Renal pelvis (tissue), 4 donors: ENCODE data around the gene G0S2. TPM values are rescaled to one million over a fixed set of nuclear protein-coding genes. Genes with fewer than 3 reads are reported as not detected.

ENCODE experiments used
- DNase-seq: peaks from one replicate; pipeline ENCODE4 v3.0.0-alpha.2; 2013
- polyA plus RNA-seq, 3 donors: library from polyadenylated mRNA; unstranded; fragments of 120-200 nt; gene quantifications; one replicate each; pipeline ENCODE4 v1.2.1, GENCODE V29; 2013; ENCODE audit not compliant: insufficient read length in 3 of 3

Gene G0S2
- polyA plus RNA-seq, 3 donors, result 13.2 to 17.5 (median 15.8) TPM

GRCh38 chr1:209708297-209708696, 33.1 kb downstream of the G0S2 start:
- no peak for DNase-seq

GRCh38 chr1:209710093-209710492, 34.9 kb downstream of the G0S2 start:
- DNase-seq, result no peak

- DNase-seq, result no peak
Measured at GRCh38 chr1:209710847-209711246, 35.6 kb downstream of the G0S2 start.

- no peak for DNase-seq
Measured at GRCh38 chr1:209714338-209714737, 39.1 kb downstream of the G0S2 start.

- no peak for DNase-seq
Measured at GRCh38 chr1:209715314-209715713, 40.1 kb downstream of the G0S2 start.

- no peak for DNase-seq
Measured at GRCh38 chr1:209717818-209718217, 42.6 kb downstream of the G0S2 start.

GRCh38 chr1:209720326-209720725, 45.1 kb downstream of the G0S2 start:
- no peak for DNase-seq

GRCh38 chr1:209720826-209721225, 45.6 kb downstream of the G0S2 start:
- no peak for DNase-seq

- DNase-seq, result no peak
Measured at GRCh38 chr1:209721323-209721722, 46.1 kb downstream of the G0S2 start.

- no peak for DNase-seq
Measured at GRCh38 chr1:209723265-209723664, 48.1 kb downstream of the G0S2 start.

GRCh38 chr1:209723756-209724693, 48.8 kb downstream of the G0S2 start:
- DNase-seq, result no peak

Other genes starting within 250 kb of the G0S2 start
- 1 to 10 TPM; 4.7 to 5.5 (median 5.4) TPM for gene CAMK1G, start 91.7 kb upstream of the G0S2 start, polyA plus RNA-seq
- gene LAMB3, start 23.0 kb upstream of the G0S2 start, polyA plus RNA-seq, result 1 to 10 TPM; 1.1 to 1.4 (median 1.2) TPM
- gene HSD11B1, start 29.4 kb downstream of the G0S2 start, polyA plus RNA-seq, result under 1 TPM in 2 of 3 donors, not detected in 1; 0.14 to 0.16 TPM
- 1 to 10 TPM; 1.6 to 2.0 (median 1.7) TPM for gene TRAF3IP3, start 80.6 kb downstream of the G0S2 start, polyA plus RNA-seq
- gene C1orf74, start 109.1 kb downstream of the G0S2 start, polyA plus RNA-seq, result 1 to 10 TPM; 3.4 to 4.2 (median 3.9) TPM
- 10 to 100 TPM; 16.4 to 20.6 (median 17.6) TPM for gene IRF6, start 130.7 kb downstream of the G0S2 start, polyA plus RNA-seq
- 10 to 100 TPM in 2 of 3 donors, 1 to 10 TPM in 1; 9.1 to 12.1 (median 11.3) TPM for gene UTP25, start 152.6 kb downstream of the G0S2 start, polyA plus RNA-seq